PC-3 (cell line): Measurements from ENCODE around the gene BLOC1S1.

Source experiments
- CTCF ChIP-seq: fragments of 300-600 bp; sonication (generic); conservative IDR thresholded peaks from 2 replicates; pipeline ENCODE4 v1.5.1; 2017; ENCODE audit warnings: antibody characterized with exemption, low read depth, mild to moderate bottlenecking, low read length
- EZH2phosphoT487 ChIP-seq: fragments of 300-600 bp; sonication (generic); IDR thresholded peaks from 2 replicates; pipeline ENCODE4 v1.6.1; 2018; ENCODE audit warnings: mild to moderate bottlenecking, antibody characterized with exemption, low read length, borderline replicate concordance

DNA sequence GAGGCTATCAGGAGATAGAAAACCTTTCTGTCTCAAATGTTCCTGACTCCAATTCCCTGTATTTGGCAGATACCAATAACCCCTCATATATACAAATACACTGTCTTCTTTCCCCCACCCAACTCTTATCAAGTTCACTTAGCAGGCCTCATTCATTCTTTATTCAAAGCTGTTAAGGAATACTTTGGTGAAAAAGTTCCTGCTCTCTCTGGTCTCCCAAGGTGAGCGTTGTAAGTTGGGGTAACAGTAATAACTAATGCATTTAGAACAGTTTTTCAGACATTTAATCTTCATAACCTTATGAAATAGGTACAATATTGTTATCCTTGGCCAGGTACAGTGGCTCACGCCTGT lies 23.2 kb downstream of the BLOC1S1 start:
- TF ChIP-seq EZH2phosphoT487 (no peak), CTCF (no peak)
